Measurements from ENCODE around the gene ADAMTS3. TPM values are rescaled to one million over a fixed set of nuclear protein-coding genes. Genes with fewer than 3 reads are reported as not detected.
A peak's percentile ranks its signal among the peaks of the same experiment; 100 is the strongest.

ADAMTS3 gene
- total and polyA plus RNA-seq, 2 experiments from 2014 or later, result 1.2 to 3.7 TPM

DNA sequence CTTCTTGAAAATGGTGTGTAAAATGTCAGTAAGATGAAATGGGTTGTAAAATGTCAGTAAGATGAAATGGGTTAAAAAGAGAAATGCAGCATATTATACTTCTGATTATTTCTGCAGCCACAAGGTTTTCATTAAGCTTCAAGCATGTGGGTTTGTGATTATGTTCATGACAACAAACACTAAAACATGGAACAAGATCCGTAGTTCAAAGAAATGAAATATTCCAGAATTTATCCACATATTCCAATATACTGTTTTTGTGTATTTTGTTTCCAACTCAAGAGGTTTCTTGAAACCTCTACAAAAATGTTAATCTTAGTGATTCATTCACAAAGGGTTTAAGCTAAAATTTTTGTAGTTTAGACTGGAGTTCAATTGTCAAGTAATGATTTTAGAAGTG lies 84.0 kb downstream of the ADAMTS3 start:
- no peaks in the 10 kb centered on the region for H3F3A ChIP-seq (replicated peaks; ENCODE audit: low read depth)
- Mint-ChIP-seq H3K4me1 (no peaks in the 10 kb centered on the region), H3K27me3 (ENCODE audit: insufficient read depth, low read depth, poor library complexity) (peaks cover 3% of the 10 kb centered on the region), H3K9me3 (peaks cover 5% of the 10 kb centered on the region; the same call in 1 of the 3 replicates), H3K4me3 (no peak overlapping the region), H3K27ac (no peak overlapping the region), H3K36me3 (ENCODE audit: low read depth) (peaks cover 2% of the 10 kb centered on the region; the same call in 2 of the 3 replicates)
- H4K20me1 ChIP-seq (replicated peaks; ENCODE audit: insufficient read depth), result no peaks in the 10 kb centered on the region
- ATAC-seq (no peak), DNase-seq (ENCODE audit: low spot score) (no peak)
- no peak overlapping the region for H3K4me2 ChIP-seq
- no peaks in the 10 kb centered on the region for H3K27me3 ChIP-seq (ENCODE audit: insufficient read depth)
- no peaks in the 10 kb centered on the region for H3K79me2 ChIP-seq (replicated peaks; ENCODE audit: insufficient read depth)
- H3K36me3 ChIP-seq (ENCODE audit: insufficient read depth), result no peaks in the 10 kb centered on the region
- no peak overlapping the region for H3K4me3 ChIP-seq
- no peaks in the 10 kb centered on the region for H3K4me1 ChIP-seq (ENCODE audit: insufficient read depth)
- no peak overlapping the region for H3K27ac ChIP-seq (ENCODE audit: low read depth)
- H3K9me2 ChIP-seq (ENCODE audit: insufficient read depth), result no peaks in the 10 kb centered on the region
- H2AFZ ChIP-seq, result no peak overlapping the region
- TF ChIP-seq, protein P1, sequence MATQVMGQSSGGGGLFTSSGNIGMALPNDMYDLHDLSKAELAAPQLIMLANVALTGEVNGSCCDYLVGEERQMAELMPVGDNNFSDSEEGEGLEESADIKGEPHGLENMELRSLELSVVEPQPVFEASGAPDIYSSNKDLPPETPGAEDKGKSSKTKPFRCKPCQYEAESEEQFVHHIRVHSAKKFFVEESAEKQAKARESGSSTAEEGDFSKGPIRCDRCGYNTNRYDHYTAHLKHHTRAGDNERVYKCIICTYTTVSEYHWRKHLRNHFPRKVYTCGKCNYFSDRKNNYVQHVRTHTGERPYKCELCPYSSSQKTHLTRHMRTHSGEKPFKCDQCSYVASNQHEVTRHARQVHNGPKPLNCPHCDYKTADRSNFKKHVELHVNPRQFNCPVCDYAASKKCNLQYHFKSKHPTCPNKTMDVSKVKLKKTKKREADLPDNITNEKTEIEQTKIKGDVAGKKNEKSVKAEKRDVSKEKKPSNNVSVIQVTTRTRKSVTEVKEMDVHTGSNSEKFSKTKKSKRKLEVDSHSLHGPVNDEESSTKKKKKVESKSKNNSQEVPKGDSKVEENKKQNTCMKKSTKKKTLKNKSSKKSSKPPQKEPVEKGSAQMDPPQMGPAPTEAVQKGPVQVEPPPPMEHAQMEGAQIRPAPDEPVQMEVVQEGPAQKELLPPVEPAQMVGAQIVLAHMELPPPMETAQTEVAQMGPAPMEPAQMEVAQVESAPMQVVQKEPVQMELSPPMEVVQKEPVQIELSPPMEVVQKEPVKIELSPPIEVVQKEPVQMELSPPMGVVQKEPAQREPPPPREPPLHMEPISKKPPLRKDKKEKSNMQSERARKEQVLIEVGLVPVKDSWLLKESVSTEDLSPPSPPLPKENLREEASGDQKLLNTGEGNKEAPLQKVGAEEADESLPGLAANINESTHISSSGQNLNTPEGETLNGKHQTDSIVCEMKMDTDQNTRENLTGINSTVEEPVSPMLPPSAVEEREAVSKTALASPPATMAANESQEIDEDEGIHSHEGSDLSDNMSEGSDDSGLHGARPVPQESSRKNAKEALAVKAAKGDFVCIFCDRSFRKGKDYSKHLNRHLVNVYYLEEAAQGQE (IDR thresholded peaks at IDR 0.05; ENCODE audit: unreplicated experiment), result no peak
- TF ChIP-seq POLR2AphosphoS5 (IDR thresholded peaks at IDR 0.05; ENCODE audit: low read depth), result no peak

DNA sequence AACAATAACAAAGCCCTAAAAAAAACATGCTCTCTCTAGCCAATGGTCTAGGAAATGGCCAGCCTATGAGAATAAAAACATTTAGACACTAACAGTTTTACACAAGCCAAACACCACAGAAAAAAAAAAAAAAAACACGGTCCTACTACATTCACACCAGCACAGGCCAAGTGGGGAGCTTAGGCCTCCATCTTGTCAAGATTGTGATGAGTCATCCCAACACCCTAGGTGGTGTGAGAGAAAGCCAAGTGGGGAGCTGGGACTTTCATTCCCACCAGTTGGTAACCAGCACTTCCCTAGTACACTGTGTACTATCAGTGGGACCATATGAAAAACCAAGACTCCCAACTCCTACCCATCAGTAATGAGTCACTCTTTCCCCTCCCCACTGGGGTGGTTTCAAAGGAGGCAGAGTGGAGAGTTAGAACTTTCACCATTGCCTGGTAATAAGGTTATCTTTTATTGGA lies 95.6 kb downstream of the ADAMTS3 start:
- peaks cover 7% of the 10 kb centered on the region; the same call in 2 of the 3 replicates for H3K9me3 Mint-ChIP-seq
- Histone ChIP-seq H3K27ac (ENCODE audit: low read depth) (no peak overlapping the region), H3F3A (replicated peaks; ENCODE audit: low read depth) (no peaks in the 10 kb centered on the region), H2AFZ (no peak overlapping the region), H3K79me2 (replicated peaks; ENCODE audit: insufficient read depth) (no peaks in the 10 kb centered on the region), H3K9me2 (ENCODE audit: insufficient read depth) (no peaks in the 10 kb centered on the region), H3K4me2 (no peak overlapping the region), H4K20me1 (replicated peaks; ENCODE audit: insufficient read depth) (no peaks in the 10 kb centered on the region), H3K36me3 (ENCODE audit: insufficient read depth) (no peaks in the 10 kb centered on the region), H3K27me3 (ENCODE audit: insufficient read depth) (no peaks in the 10 kb centered on the region), H3K4me1 (ENCODE audit: insufficient read depth) (no peaks in the 10 kb centered on the region), H3K4me3 (no peak overlapping the region)
- DNase-seq (ENCODE audit: low spot score), result no peak
- H3K4me1 Mint-ChIP-seq, result peaks cover 2% of the 10 kb centered on the region; the same call in 2 of the 3 replicates
- H3K36me3 Mint-ChIP-seq (ENCODE audit: low read depth), result peaks cover 8% of the 10 kb centered on the region; the same call in 1 of the 3 replicates
- H3K4me3 Mint-ChIP-seq, result no peak overlapping the region
- no peak for ATAC-seq
- no peaks in the 10 kb centered on the region for H3K27me3 Mint-ChIP-seq (ENCODE audit: insufficient read depth, low read depth, poor library complexity)
- TF ChIP-seq, protein P1 (IDR thresholded peaks at IDR 0.05; ENCODE audit: unreplicated experiment), result no peak
- peak overlapping the region; percentile 45; the same call in 1 of the 2 replicates for H3K27ac Mint-ChIP-seq
